ENCODE measurements around the gene NBDY.
"Not testable (repeated sequence)": the region's sequence is repeated elsewhere in the genome, so short reads cannot be mapped to it uniquely, and the experiment has no call there.

Gene NBDY

GRCh38 chrX:56729152-56729850 is at the start of gene NBDY:
Gene NBDY (plus strand): TSS chrX:56729243. CDS start chrX:56729354, 111 bp downstream.
- no peak for DNase-seq

GRCh38 chrX:56704530-56704929 is 24.5 kb upstream of the NBDY start:
- DNase-seq = not testable (repeated sequence)

- no peak for DNase-seq
These were observed 2.4 kb upstream of the NBDY start for GRCh38 chrX:56726605-56727004.

GRCh38 chrX:56727531-56727930 is 1.5 kb upstream of the NBDY start:
- DNase-seq = no peak

GRCh38 chrX:56728321-56728720 is 722 bp upstream of the NBDY start:
- DNase-seq = no peak

- DNase-seq = peak; percentile 10
These were observed 291 bp upstream of the NBDY start for GRCh38 chrX:56728752-56729151.

- DNase-seq = no peak
These were observed 4.5 kb downstream of the NBDY start for GRCh38 chrX:56733459-56734046.

- no peak for DNase-seq
These were observed 7.2 kb downstream of the NBDY start for GRCh38 chrX:56736219-56736618.

GRCh38 chrX:56738670-56739069 is 9.6 kb downstream of the NBDY start:
- no peak for DNase-seq

- DNase-seq = no peak
These were observed 16.0 kb downstream of the NBDY start for GRCh38 chrX:56744996-56745395.

GRCh38 chrX:56746996-56747395 is 18.0 kb downstream of the NBDY start:
- DNase-seq = no peak

- no peak for DNase-seq
These were observed 22.0 kb downstream of the NBDY start for GRCh38 chrX:56751071-56751470.

GRCh38 chrX:56757327-56757726 is 28.3 kb downstream of the NBDY start:
- no peak for DNase-seq

- no peak for DNase-seq
These were observed 29.4 kb downstream of the NBDY start for GRCh38 chrX:56758456-56758855.

GRCh38 chrX:56759736-56760409 is 30.8 kb downstream of the NBDY start:
- DNase-seq = no peak

GRCh38 chrX:56760410-56761124 is 31.5 kb downstream of the NBDY start:
- DNase-seq = not testable (repeated sequence)

- DNase-seq = no peak
These were observed 32.1 kb downstream of the NBDY start for GRCh38 chrX:56761167-56761566.

GRCh38 chrX:56762220-56762619 is 33.2 kb downstream of the NBDY start:
- DNase-seq = no peak

GRCh38 chrX:56762707-56763555 is 33.9 kb downstream of the NBDY start:
- no peak for DNase-seq

- DNase-seq = no peak
These were observed 34.6 kb downstream of the NBDY start for GRCh38 chrX:56763556-56764152.

GRCh38 chrX:56764153-56764974 is 35.3 kb downstream of the NBDY start:
- DNase-seq = no peak
